CD4-positive, alpha-beta T cell treated with Interleukin-6 for 4 hours (primary cell): ENCODE measurements around the gene HIVEP3.
"Not testable (repeated sequence)": the region's sequence is repeated elsewhere in the genome, so short reads cannot be mapped to it uniquely, and the experiment has no call there.

Experiments
- DNase-seq: peaks from one replicate; pipeline ENCODE4 v3.0.0-alpha.2; 2020; ENCODE audit warnings: mixed read lengths

HIVEP3 gene

DNA sequence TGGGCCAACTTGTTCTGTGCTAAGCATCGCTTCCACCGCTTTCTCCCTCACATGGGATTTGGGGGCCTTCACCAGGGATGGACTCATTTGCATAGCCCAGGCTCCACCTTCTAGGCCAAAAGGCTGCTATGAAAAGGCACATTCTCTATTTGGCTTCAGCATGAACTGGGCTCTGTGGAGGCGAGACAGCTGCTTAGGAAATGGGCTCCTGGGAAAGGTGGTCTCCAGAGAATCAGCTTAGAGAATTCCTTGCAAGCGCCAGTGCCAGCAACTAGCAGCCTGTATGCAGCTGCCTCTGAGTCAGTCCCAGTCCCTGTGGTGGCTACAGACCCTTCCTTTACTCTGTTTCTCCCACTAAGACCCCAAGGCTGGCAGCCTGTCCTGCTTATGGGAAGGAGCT lies 214.5 kb downstream of the HIVEP3 start:
- no peak for DNase-seq

GRCh38 chr1:41702771-41703170 lies 216.0 kb downstream of the HIVEP3 start:
- DNase-seq: no peak

GRCh38 chr1:41700986-41701535 lies 217.7 kb downstream of the HIVEP3 start:
- DNase-seq: no peak

DNA sequence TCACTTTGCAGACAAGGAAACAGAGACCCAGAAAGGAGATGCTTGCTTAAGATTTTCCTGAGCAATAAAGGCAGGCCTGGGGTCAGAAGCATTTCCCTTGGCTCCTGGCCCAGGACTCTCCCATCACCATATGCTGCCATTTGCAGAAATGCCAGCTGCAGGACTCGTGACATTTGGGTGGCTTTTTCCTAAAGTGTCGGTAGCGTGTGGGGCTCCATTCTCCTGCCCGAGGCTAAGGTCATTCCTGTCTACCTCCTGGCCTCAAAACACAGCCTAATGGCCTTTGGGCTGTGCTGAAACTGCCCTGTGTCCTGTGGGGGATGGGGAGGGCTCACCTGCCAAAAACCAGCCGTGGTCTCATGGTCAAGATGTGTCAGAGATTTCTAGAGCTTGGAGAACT lies 218.1 kb downstream of the HIVEP3 start:
- no peak for DNase-seq

- no peak for DNase-seq
Measured at GRCh38 chr1:41699861-41700248, 218.9 kb downstream of the HIVEP3 start.

DNA sequence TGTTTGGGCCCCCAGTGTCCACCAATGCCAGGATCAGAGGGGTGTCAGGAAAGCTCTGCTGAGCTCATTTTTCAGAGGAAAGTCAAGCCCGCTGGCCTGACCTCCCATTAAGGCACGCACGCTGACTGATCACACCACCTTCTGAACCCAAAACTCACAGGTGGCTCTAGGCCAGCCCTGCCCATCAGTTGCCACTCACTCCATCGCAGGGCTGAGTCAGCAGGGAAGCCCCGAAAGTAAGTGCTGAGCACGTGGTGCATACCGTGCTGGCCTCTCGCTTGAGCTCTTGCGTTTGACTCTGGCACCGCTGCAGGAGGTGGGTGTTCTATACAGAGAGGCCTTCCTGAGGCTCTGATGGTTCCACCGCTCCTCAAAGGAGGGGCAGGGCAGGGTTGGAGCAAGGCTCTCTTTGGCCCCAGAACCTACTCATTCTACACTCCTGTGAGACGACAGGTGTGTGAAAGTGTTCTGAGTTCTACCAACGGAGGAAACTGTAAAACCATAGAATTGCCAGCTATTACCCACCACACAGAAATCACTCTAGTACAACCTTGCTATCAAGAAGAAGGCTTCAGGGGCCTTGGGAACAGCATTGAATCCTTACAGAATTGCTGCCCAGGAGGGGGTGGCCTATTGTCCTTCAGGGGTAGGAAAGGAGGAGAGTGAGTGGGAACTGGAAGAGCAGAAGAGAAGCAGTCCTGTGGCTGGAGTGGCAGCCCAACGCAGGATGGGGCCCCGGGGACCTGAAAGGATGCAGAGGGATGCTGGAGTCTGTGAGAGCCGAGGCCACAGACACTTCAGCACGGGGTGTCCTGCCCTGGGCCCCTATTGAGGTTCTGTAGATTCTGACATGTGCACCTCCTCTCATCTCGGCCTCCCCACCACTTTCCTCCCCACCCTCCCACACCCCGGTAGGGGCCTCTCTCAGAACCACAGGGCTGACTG lies 219.5 kb downstream of the HIVEP3 start:
- DNase-seq: no peak

GRCh38 chr1:41696381-41696780 lies 222.3 kb downstream of the HIVEP3 start:
- no peak for DNase-seq

DNA sequence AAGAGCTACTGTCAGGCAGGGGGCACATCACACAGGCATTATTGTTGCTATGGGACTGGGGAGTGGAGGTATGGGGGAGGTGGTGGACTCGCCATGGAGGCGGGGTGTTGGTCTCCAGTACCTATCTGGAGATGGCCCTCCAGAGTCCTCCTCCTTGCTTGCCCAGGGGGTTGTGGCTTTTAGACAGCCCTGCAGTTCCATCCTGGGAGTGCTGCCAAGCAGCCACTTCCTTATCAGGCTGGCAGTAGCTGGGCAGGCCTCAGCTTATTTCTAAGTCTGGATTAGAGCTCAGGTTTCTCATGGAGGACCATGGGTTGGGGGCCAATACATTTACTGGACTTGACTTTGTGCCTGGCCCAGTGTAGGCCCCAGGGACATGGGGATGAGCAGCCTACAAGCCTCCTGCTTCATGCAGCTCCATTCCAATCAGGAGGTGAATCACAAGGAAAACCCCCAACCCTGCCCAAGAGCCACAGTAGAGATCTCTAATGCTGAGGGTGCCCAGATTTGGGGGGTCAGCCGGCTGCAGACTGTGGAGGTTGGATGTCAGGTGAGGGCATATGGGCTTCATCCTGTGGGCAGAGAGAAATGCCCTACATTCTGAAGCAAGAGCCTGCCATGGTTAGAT lies 223.5 kb downstream of the HIVEP3 start:
- DNase-seq: no peak

- DNase-seq: not testable (repeated sequence)
Measured at GRCh38 chr1:41691966-41692365, 226.8 kb downstream of the HIVEP3 start.

- DNase-seq: no peak
Measured at GRCh38 chr1:41691424-41691823, 227.3 kb downstream of the HIVEP3 start.

DNA sequence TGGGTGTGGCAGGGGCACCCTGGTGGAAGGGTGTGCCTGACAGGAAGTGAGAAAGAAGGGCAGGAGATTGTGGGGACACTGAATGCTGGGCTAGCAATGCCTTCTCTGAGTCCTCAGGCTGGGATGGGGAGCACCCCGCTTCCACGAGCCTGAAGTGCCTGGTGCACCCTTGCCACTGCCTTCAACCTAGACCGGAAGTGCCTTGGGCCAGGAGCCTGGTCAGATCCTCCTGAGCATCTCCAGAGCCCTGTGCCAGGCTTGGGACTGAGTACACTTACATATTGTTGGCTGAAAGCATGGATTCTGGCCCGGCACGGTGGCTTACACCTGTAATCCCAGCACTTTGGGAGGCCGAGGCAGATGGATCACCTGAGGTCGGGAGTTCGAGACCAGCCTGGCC lies 228.4 kb downstream of the HIVEP3 start:
- DNase-seq: no peak

DNA sequence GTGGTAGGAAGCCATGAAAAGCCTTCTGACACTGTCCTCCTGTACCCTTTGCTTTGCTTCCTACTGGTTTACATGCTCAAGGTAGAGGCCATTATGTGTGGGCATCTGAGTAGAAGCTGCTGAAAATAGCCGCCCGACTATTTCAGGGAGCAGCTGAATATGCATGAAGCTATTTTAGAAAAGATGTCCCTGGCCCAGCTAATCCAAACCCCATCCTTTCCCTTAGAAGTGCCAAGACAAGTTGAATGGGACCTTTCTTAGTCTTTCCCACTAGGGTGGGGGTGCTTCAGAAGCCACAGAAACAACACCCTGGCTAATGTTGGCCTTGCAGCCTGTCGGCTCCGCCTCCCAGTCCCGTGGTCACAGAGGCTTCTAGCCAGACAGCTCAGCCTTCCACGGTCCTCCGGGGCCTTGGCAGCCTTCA lies 229.2 kb downstream of the HIVEP3 start:
- no peak for DNase-seq

DNA sequence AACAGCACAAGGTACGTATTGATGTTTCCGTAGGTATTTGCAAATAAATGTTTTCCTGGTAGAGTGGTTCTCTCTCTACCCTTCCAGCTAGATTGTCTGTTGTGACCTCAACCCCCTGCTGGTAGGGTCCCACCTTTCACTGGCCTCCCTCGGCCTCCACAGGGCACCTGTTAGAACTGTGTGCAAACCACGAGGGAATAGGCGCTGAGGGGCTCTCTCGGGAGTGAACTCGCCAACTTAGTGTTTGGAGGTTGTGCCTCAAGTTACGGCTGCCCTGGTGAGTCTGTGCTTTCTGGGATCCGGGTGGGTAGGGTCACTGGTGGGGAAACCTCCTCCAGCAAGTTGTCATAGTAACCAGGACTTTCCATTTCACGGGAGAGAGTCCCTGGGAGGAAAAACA lies 229.6 kb downstream of the HIVEP3 start:
- DNase-seq: no peak

- no peak for DNase-seq
Measured at GRCh38 chr1:41687007-41687406, 231.7 kb downstream of the HIVEP3 start.

DNA sequence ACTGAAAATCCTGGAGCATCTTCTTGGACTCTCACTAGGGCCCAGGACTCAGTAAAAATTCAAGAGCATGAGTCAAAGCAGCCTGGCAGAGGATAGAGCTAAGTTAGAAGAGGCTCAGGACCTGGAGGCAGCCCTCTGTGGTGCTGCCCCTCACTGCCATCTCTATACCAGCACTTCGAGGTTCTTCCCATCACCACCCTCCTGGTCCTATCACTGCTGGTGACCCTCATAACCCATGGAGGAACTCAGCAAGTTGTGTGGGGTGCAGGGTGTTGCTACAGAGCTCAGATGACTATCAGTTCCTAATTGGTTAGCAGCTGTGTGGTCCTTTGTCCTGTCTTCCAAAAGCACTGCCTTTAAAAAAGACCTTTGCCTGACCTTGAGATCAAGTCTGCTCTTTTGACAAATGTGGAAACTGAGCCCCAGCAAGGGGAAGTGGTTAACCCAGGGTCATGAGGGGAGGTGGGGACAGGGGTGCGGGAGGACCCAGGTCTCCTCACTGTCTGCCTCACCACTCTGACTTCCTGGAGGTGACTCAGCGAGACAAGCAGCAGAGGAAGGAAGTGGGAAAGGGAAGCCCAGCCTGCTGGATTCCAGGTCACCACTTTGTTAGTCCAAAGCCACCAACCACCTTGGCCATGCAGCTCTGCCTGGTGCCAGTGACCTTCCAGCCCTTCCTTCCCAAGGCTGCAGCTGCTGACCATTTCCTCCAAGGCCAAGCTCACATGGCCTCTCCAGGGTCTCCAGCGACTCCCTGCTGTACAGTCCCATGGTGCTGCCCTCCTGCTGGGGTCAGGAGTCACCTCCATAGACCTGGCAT lies 234.8 kb downstream of the HIVEP3 start:
- peak; percentile 51 for DNase-seq

DNA sequence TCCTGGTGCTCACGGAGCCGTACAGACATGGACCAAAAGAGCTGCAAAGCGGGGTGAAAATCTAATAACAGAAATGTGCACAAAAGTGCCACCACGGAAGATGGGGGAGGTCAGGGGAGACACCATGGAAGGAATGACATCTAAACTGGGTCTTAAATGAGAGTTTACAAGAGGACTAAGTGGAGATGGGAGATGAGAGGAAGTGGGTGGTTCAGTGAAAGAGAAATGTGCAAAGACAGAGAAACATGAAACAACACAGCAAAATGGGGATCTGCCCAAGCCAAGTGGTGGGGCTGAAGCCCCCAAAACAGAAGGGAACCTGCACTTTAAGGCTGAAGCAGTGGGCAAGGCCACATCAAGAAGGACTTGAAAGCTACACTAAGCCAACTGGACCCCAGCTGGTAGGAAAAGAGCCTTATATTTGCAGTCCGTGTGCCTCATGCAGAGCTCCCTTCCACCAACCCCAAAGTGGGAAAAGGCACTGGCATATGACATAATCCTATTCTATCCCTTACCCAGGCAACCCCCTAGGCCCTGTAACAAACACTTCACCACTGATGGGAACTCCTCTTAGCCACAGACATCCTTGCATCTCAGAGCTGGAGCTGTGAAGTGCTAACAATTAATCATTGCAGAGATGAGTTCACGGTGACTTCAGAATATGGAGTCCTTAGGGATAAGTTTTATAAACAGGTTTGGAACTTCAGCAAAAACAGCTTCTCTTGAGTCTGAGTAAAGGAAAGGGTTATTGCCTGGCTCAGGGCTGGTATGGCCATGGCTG lies 235.7 kb downstream of the HIVEP3 start:
- no peak for DNase-seq

DNA sequence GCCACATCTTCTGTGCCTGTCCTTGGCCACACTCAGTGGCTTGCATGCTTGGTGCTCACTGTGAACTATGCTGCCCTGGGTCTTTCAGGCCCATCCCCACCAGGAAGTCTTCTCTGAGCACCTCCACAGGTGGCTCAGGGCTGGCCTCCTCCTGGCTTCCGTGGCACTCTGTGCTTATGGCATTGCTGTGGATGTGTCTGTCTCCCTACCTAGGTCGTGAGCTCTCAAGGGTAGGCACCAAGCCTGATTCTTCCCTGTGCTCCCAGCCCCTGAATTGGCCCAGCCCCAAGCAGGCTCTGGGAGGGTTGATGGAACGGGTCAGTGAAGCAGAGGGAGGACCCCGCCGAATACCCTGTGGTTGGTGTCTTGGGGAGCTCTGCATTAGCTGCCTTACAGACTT lies 236.6 kb downstream of the HIVEP3 start:
- no peak for DNase-seq

- no peak for DNase-seq
Measured at GRCh38 chr1:41681331-41682098, 237.2 kb downstream of the HIVEP3 start.

GRCh38 chr1:41679994-41680393 lies 238.7 kb downstream of the HIVEP3 start:
- no peak for DNase-seq

GRCh38 chr1:41679531-41679930 lies 239.2 kb downstream of the HIVEP3 start:
- no peak for DNase-seq

DNA sequence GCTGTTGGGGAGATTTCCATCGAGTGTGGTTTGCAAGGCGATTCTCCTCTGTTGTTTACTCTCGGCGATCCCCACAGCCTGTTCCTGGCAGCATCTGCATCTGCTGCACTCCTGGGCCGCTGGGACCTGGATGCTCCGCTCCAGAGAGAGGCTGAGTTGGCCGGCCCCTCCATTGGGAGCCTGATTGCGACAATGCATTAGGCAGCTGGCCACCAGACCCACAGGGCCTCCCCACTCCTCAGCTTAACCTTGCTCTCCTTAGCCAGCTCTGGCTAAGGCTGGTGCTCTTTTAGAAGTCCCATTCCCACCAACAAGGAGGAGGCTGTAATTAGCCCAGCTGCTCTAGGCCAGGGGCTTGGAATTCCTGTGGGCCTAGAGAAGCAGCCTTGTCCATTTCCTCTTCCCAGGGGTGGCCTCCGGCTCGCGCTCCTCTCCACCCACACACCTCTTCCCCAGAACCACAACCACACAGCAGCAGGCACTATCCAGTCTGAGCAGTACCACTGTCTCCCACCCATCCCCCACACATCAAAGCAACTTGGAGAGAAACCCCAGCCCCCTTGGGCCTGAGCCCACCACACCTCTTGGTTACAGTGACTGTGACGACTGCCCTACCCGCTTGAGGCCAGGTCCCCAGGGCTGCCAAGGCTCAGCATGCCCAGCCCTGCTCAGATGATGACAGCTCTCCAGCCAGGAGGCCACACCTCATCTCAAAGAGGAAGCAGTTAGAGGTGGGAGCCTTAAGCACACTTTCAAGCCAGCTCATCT lies 240.4 kb downstream of the HIVEP3 start:
- DNase-seq: no peak
